Panc1 (cell line): ENCODE measurements around the gene SCN9A. TPM values are rescaled to one million over a fixed set of nuclear protein-coding genes. Genes with fewer than 3 reads are reported as not detected.

Experiments
- ATAC-seq: fragments of 200-7000 bp; cut with Tn5 transposase; 2 replicates; pipeline ENCODE4 v1.9.1; 2020; ENCODE audit warnings: mild to moderate bottlenecking, moderate library complexity
- BruUV-seq: library from RNA; stranded (reverse); fragments of 400-500 nt; replicated peaks from 2 replicates; lab custom pipeline; 2021; lab: Mats Ljungman, UMichigan
- CTCF ChIA-PET: fragments of 300-600 bp; sonication (Branson Sonifier 250); formaldehyde crosslinking; loops from one replicate; lab custom pipeline; 2022; ENCODE audit warnings: antibody characterized with exemption; lab: Charles Lee
- POLR2A ChIA-PET: fragments of 300-600 bp; sonication (Branson Sonifier 250); formaldehyde crosslinking; loops from one replicate; lab custom pipeline; 2022; ENCODE audit warnings: antibody characterized with exemption; lab: Charles Lee
- DNase-seq: peaks from one replicate; pipeline ENCODE4 v3.0.0-alpha.2; 2010; ENCODE audit warnings: low read depth, low spot score
- H3K27ac ChIP-seq: 2 replicates; pipeline ENCODE4 v1.5.1; 2011; ENCODE audit warnings: mild to moderate bottlenecking, low read length, inconsistent platforms
- H3K27me3 ChIP-seq: fragments of 200-500 bp; sonication (Bioruptor generic); 2 replicates; pipeline ENCODE4 v1.6.0; 2014; ENCODE audit warnings: low read length, inconsistent platforms; ENCODE audit not compliant: control insufficient read depth, insufficient read depth
- H3K36me3 ChIP-seq: fragments of 200-500 bp; sonication (Bioruptor generic); 2 replicates; pipeline ENCODE4 v1.5.1; 2014; ENCODE audit warnings: inconsistent platforms, mild to moderate bottlenecking, low read length, moderate library complexity; ENCODE audit not compliant: control insufficient read depth, insufficient read depth
- H3K4me1 ChIP-seq: 2 replicates; pipeline ENCODE4 v1.5.1; 2011; ENCODE audit warnings: inconsistent platforms, mild to moderate bottlenecking, low read length, moderate library complexity; ENCODE audit not compliant: control insufficient read depth, insufficient read depth
- H3K4me3 ChIP-seq, 2 experiments: 2 replicates each; pipeline ENCODE4 v1.5.1; 2011 to 2012; ENCODE audit warnings: low read depth in 2 of 2, low read length in 2 of 2, mild to moderate bottlenecking in 2 of 2, inconsistent platforms in 1 of 2, moderate library complexity in 1 of 2
- H3K9me3 ChIP-seq: fragments of 200-500 bp; sonication (Bioruptor generic); 2 replicates; pipeline ENCODE4 v1.5.1; 2014; ENCODE audit warnings: low read depth, mild to moderate bottlenecking, inconsistent platforms, low read length, moderate library complexity; ENCODE audit not compliant: control insufficient read depth, insufficient read depth
- CTCF ChIP-seq: fragments of 450-650 bp; IDR thresholded peaks from 2 replicates; pipeline ENCODE4 v1.5.1; 2017; ENCODE audit warnings: mild to moderate bottlenecking
- POLR2AphosphoS5 ChIP-seq: IDR thresholded peaks from 2 replicates; pipeline ENCODE4 v1.6.1; 2012; ENCODE audit warnings: mild to moderate bottlenecking, low read depth, low read length, moderate library complexity
- REST ChIP-seq, 2 experiments: IDR thresholded peaks; 2 replicates each; pipeline ENCODE4 v1.6.1; 2011 to 2012; ENCODE audit warnings: low read depth in 2 of 2, control low read depth in 1 of 2, low read length in 1 of 2, mild to moderate bottlenecking in 1 of 2, moderate library complexity in 1 of 2; ENCODE audit not compliant: insufficient read depth in 1 of 2
- SIN3A ChIP-seq: IDR thresholded peaks from 2 replicates; pipeline ENCODE4 v1.6.1; 2012; ENCODE audit warnings: low read depth, mild to moderate bottlenecking, low read length, moderate library complexity, borderline replicate concordance; ENCODE audit not compliant: insufficient read depth
- TCF7L2 ChIP-seq: IDR thresholded peaks from 2 replicates; pipeline ENCODE4 v1.6.1; 2011; ENCODE audit warnings: mild to moderate bottlenecking, low read depth, low read length, inconsistent platforms
- in situ Hi-C: cut with HindIII; loops from 2 replicates; pipeline ENCODE4 v1.10.0; 2016; ENCODE audit warnings: low sequenced_read_pairs, low pct_unique_long_range_greater_than_20kb
- intact Hi-C: fragments of 100-400 bp; cut with micrococcal nuclease; formaldehyde crosslinking; loops from one replicate; pipeline ENCODE4 v1.10.0; 2022; ENCODE audit not compliant: unreplicated experiment
- total RNA-seq: library from RNA; stranded (reverse); gene quantifications from one replicate; pipeline ENCODE4 v1.2.1, GENCODE V29; 2021; ENCODE audit not compliant: unreplicated experiment

Gene SCN9A
- total RNA-seq, 1 experiment from 2014 or later = 0.10 TPM

- intact Hi-C loops = no loop called here
- H3K36me3 ChIP-seq = no peaks in the 10 kb centered on the region
- ATAC-seq (no peak), DNase-seq (no peak)
- no peak overlapping the region for H3K4me3 ChIP-seq
- TF ChIP-seq TCF7L2 (no peak), POLR2AphosphoS5 (no peak), CTCF (no peak), SIN3A (no peak), REST (IDR thresholded peaks at IDR 0.05; ENCODE audit: insufficient read depth in 1 of 2, low read depth in 2 of 2, low read length in 1 of 2) (no peak)
- ChIA-PET POLR2A (no interaction called here), CTCF (no interaction called here)
- H3K9me3 ChIP-seq = no peaks in the 10 kb centered on the region
- no TSS peak for BruUV-seq
- H3K27me3 ChIP-seq = no peaks in the 10 kb centered on the region
- H3K27ac ChIP-seq = no peak overlapping the region
- in situ Hi-C loops = no loop called here
- H3K4me1 ChIP-seq = no peaks in the 10 kb centered on the region
These were observed 91.4 kb downstream of the SCN9A start for GRCh38 chr2:166284359-166284758.

GRCh38 chr2:166282154-166282553 is 93.6 kb downstream of the SCN9A start:
- no peak for DNase-seq
- POLR2A ChIA-PET = no interaction called here

GRCh38 chr2:166278856-166279255 is 96.9 kb downstream of the SCN9A start:
- CTCF ChIA-PET = no interaction called here
- Histone ChIP-seq H3K27me3 (no peaks in the 10 kb centered on the region), H3K36me3 (no peaks in the 10 kb centered on the region), H3K9me3 (no peaks in the 10 kb centered on the region), H3K4me1 (no peaks in the 10 kb centered on the region), H3K4me3 (no peak overlapping the region), H3K27ac (no peak overlapping the region)
- no peak for ATAC-seq
- in situ Hi-C loops (no loop called here), intact Hi-C loops (no loop called here)
- no TSS peak for BruUV-seq
- no peak for DNase-seq
- TF ChIP-seq CTCF = no peak
- TF ChIP-seq SIN3A = no peak
- TF ChIP-seq POLR2AphosphoS5 = no peak
- TF ChIP-seq TCF7L2 = no peak
- TF ChIP-seq REST (IDR thresholded peaks at IDR 0.05; ENCODE audit: insufficient read depth in 1 of 2, low read depth in 2 of 2, low read length in 1 of 2) = no peak
- POLR2A ChIA-PET = no interaction called here

More at GRCh38 chr2:166282154-166282553, 93.6 kb downstream of the SCN9A start:
- H3K27ac ChIP-seq = no peak overlapping the region
- intact Hi-C loops (no loop called here), in situ Hi-C loops (no loop called here)
- ATAC-seq = no peak
- H3K36me3 ChIP-seq = no peaks in the 10 kb centered on the region
- TF ChIP-seq TCF7L2 = no peak
- BruUV-seq = no TSS peak
- H3K4me3 ChIP-seq = no peak overlapping the region
- CTCF ChIA-PET = no interaction called here
- no peaks in the 10 kb centered on the region for H3K27me3 ChIP-seq
- no peaks in the 10 kb centered on the region for H3K4me1 ChIP-seq
- no peaks in the 10 kb centered on the region for H3K9me3 ChIP-seq
